Right lobe of liver (tissue), 6 donors: ENCODE data around the gene ACIN1. TPM values are rescaled to one million over a fixed set of nuclear protein-coding genes. Genes with fewer than 3 reads are reported as not detected.

Source experiments
- ATAC-seq, 4 donors: fragments of 200-7000 bp; cut with Tn5 transposase; one replicate each; pipeline ENCODE4 v1.9.1; 2020; ENCODE audit warnings: mild to moderate bottlenecking in 4 of 4, moderate library complexity in 4 of 4
- DNase-seq, 3 donors: peaks; one replicate each; pipeline ENCODE4 v3.0.0-alpha.2; 2020
- H3K27ac ChIP-seq, 3 donors: fragments of 200-600 bp; one replicate each; pipeline ENCODE4 v1.8.0; 2022
- H3K27me3 ChIP-seq, 2 donors: fragments of 200-600 bp; one replicate each; pipeline ENCODE4 v1.8.0; 2022
- H3K36me3 ChIP-seq, 4 donors: fragments of 200-600 bp; sonication (generic) in 1 of 4; one replicate each; pipeline versions ENCODE4 v1.5.1 to v1.8.0; 2017 to 2022; ENCODE audit warnings: control low read depth in 1 of 4
- H3K4me1 ChIP-seq, 4 donors: fragments of 200-600 bp; sonication (generic) in 1 of 4; one replicate each; pipeline versions ENCODE4 v1.5.1 to v1.8.0; 2017 to 2022; ENCODE audit warnings: control low read depth in 1 of 4
- H3K4me3 ChIP-seq, 3 donors: fragments of 200-600 bp; one replicate each; pipeline ENCODE4 v1.8.0; 2022
- H3K9me3 ChIP-seq, 4 donors: fragments of 200-600 bp; sonication (generic) in 1 of 4; one replicate each; pipeline versions ENCODE4 v1.5.1 to v1.8.0; 2017 to 2022; ENCODE audit warnings: control low read depth in 1 of 4
- CTCF ChIP-seq, 4 donors: fragments of 200-600 bp in 3 of 4; fragments of 450-650 bp in 1 of 4; IDR thresholded peaks; one replicate each; pipeline versions ENCODE4 v1.5.1 to v1.8.0; 2016 to 2022; ENCODE audit warnings: antibody characterized with exemption in 4 of 4, mild to moderate bottlenecking in 2 of 4
- POLR2A ChIP-seq: fragments of 450-650 bp; IDR thresholded peaks from one replicate; pipeline ENCODE4 v1.6.1; 2017; ENCODE audit warnings: antibody characterized with exemption, mild to moderate bottlenecking
- WGBS: methylation state at CpG from one replicate; pipeline ENCODE4 v1.1.6; 2018; ENCODE audit warnings: low coverage, low lambda C conversion rate; ENCODE audit not compliant: insufficient coverage; ENCODE audit errors: missing lambda C conversion rate; 5-methylcytosine and 5-hydroxymethylcytosine counted together
- intact Hi-C, 2 donors: fragments of 100-400 bp; cut with DNase I; formaldehyde crosslinking; loops; one replicate each; pipeline versions ENCODE4 v1.11.2 to v1.14.1; 2022
- total RNA-seq, 6 experiments: library from RNA; depleted of rRNA in 2 of 6; stranded (reverse); fragments of >200 nt in 2 of 6; fragmentation: NEBNext Ultra II Directional in 3 of 6; extraction: Animal tissue kit (Norgen Biotek cat#: 25700) in 3 of 6; gene quantifications; one replicate each; pipeline versions ENCODE4 v1.1.0 to v1.2.4, GENCODE V29; 2016 to 2023
- donor health status: DM: no; HTN: yes; CAD: no.
- donor health status: DM: no; HTN: no; CAD: no.
- donor health status: DM: no; HTN: no; CAD: no.
- donor health status: DM: no; HTN: yes; CAD: no.
- donor health status: DM: no; HTN: yes; CAD: no.

ACIN1 gene
- total RNA-seq, 6 experiments from 2014 or later, result 40.5 to 66.1 (median 52.9) TPM

- Histone ChIP-seq H3K27me3 (no peaks in the 10 kb centered on the region), H3K36me3 (peaks cover 8 to 35% (median 17%) of the 10 kb centered on the region in 4 donors), H3K27ac (peak within 1 kb of the TSS in 2 of 3 donors; percentile 41 to 43), H3K9me3 (no peaks in the 10 kb centered on the region), H3K4me3 (peak within 1 kb of the TSS; percentile 61 to 65 (median 64)), H3K4me1 (no peaks in the 10 kb centered on the region)
- intact Hi-C loops, result loop anchor here (5.0 kb wide), 1 partner anchor 70 kb away; no protein-coding TSS in a partner anchor
- peak; percentile 70 to 77 (median 77) for DNase-seq
- WGBS, result 0% methylated on average over 3 of the region's 73 CpGs
- TF ChIP-seq CTCF (IDR thresholded peaks at IDR 0.05) (no peak), POLR2A (no peak)
- peak; percentile 48 to 76 (median 68) for ATAC-seq
Observed at GRCh38 chr14:23056956-23057756, 37.8 kb downstream of the ACIN1 start, which contains the start of gene CDH24. CDH24 (minus strand) TSS chr14:23057520; CDS start chr14:23055733, 1,787 bp downstream.

GRCh38 chr14:23056145-23056955 is 38.6 kb downstream of the ACIN1 start:
- Histone ChIP-seq H3K4me1 (no peaks in the 10 kb centered on the region), H3K27me3 (no peaks in the 10 kb centered on the region), H3K27ac (no peak overlapping the region), H3K4me3 (no peak overlapping the region), H3K36me3 (peaks cover 8 to 29% (median 15%) of the 10 kb centered on the region in 4 donors), H3K9me3 (no peaks in the 10 kb centered on the region)
- TF ChIP-seq CTCF (IDR thresholded peaks at IDR 0.05) (peak; percentile 48 to 70 (median 67)), POLR2A (no peak)
- intact Hi-C loops, result loop anchor here (5.0 kb wide), 1 partner anchor 69 kb away; no protein-coding TSS in a partner anchor
- WGBS, result 6% methylated on average over 11 of the region's 17 CpGs
- ATAC-seq (peak; percentile 67 to 72 (median 70)), DNase-seq (peak; percentile 67 to 72 (median 70))

GRCh38 chr14:23055621-23056144 is 39.3 kb downstream of the ACIN1 start:
- DNase-seq (no peak), ATAC-seq (no peak)
- no peak for TF ChIP-seq POLR2A
- TF ChIP-seq CTCF (IDR thresholded peaks at IDR 0.05), result no peak
- no peak overlapping the region for H3K4me3 ChIP-seq
- no peak overlapping the region for H3K27ac ChIP-seq
- no peaks in the 10 kb centered on the region for H3K27me3 ChIP-seq
- H3K36me3 ChIP-seq, result peaks cover 6 to 22% (median 12%) of the 10 kb centered on the region in 4 donors
- intact Hi-C loops, result loop anchor here (5.0 kb wide), 1 partner anchor 68 kb away; no protein-coding TSS in a partner anchor
- no peaks in the 10 kb centered on the region for H3K4me1 ChIP-seq
- no peaks in the 10 kb centered on the region for H3K9me3 ChIP-seq
- no CpG with 5 or more reads among the region's 6 CpGs for WGBS

GRCh38 chr14:23055147-23055550 is 39.8 kb downstream of the ACIN1 start:
- Histone ChIP-seq H3K27ac (no peak overlapping the region), H3K36me3 (peaks cover 3 to 17% (median 7%) of the 10 kb centered on the region in 4 donors), H3K4me1 (no peaks in the 10 kb centered on the region), H3K9me3 (no peaks in the 10 kb centered on the region), H3K4me3 (no peak overlapping the region), H3K27me3 (no peaks in the 10 kb centered on the region)
- intact Hi-C loops, result loop anchor here (5.0 kb wide), 1 partner anchor 68 kb away; no protein-coding TSS in a partner anchor
- TF ChIP-seq POLR2A (no peak), CTCF (IDR thresholded peaks at IDR 0.05) (no peak)
- 85% methylated on average over 8 of the region's 12 CpGs for WGBS
- ATAC-seq, result no peak
- no peak for DNase-seq
